Measurements from ENCODE around the gene FBRSL1. TPM values are rescaled to one million over a fixed set of nuclear protein-coding genes. Genes with fewer than 3 reads are reported as not detected.

FBRSL1 gene
- total RNA-seq, 2 experiments from 2014 or later = 38.8 to 41.7 TPM

DNA sequence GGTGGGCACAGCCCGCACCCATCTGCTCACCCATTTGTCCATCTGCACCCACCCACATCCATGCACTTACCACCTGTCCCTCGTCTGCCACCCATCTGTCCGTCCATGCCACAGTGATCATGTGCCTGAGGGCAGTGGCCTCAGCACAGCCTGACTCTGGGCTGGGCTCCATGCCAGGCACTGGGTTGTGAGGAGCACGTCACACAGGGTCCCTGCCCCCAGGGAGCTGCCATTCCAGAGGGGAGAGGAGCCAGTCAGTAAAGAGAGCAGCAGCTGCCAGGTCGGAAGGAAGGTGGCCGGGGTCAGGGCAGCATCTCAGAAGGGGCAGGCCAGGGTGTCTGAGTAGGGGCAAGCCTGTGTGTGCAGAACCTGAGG is 43.6 kb downstream of the FBRSL1 start:
- no peak overlapping the region for H3K4me3 Mint-ChIP-seq
- intact Hi-C loops (cut with micrococcal nuclease) = no loop called here
- ChIA-PET CTCF (no interaction called here), POLR2A (no interaction called here)
- no peak overlapping the region for H3K27ac Mint-ChIP-seq
- no peaks in the 10 kb centered on the region for H3K27me3 Mint-ChIP-seq
- no peaks in the 10 kb centered on the region for H3K4me1 Mint-ChIP-seq (ENCODE audit: low read depth)
- DNase-seq = no peak
- peaks cover 17% of the 10 kb centered on the region for H3K9me3 Mint-ChIP-seq
- no peaks in the 10 kb centered on the region for H3K36me3 Mint-ChIP-seq

- no peaks in the 10 kb centered on the region for H3K36me3 Mint-ChIP-seq
- no peaks in the 10 kb centered on the region for H3K27me3 Mint-ChIP-seq
- H3K9me3 Mint-ChIP-seq = peaks cover 17% of the 10 kb centered on the region
- POLR2A ChIA-PET = no interaction called here
- no peak overlapping the region for H3K4me3 Mint-ChIP-seq
- intact Hi-C loops (cut with micrococcal nuclease) = no loop called here
- H3K4me1 Mint-ChIP-seq (ENCODE audit: low read depth) = no peaks in the 10 kb centered on the region
- no peak for DNase-seq
- H3K27ac Mint-ChIP-seq = no peak overlapping the region
- CTCF ChIA-PET = no interaction called here
Observed at GRCh38 chr12:132534076-132534475, 44.1 kb downstream of the FBRSL1 start.

DNA sequence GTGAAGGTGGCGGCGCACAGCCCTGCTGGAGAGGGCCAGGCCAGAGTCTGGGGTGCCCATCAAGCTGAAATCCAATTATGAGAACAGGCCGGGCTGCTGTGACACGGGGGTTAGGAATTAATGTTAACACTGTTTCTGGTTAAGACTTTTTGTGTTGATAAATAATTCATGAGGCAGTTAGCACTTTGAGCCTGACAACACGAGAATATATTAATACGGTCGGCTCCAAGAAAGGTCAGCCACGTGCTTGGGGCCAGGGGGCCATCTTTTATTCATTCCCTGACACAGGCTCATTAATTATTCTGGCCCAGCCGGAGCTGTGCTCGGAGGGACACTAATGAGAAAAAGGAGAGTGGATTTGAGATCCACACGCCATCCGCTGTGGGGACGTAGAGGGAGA is 45.1 kb downstream of the FBRSL1 start:
- Mint-ChIP-seq H3K9me3 (peaks cover 17% of the 10 kb centered on the region), H3K4me3 (no peak overlapping the region), H3K4me1 (ENCODE audit: low read depth) (no peaks in the 10 kb centered on the region), H3K36me3 (no peaks in the 10 kb centered on the region), H3K27ac (no peak overlapping the region), H3K27me3 (no peaks in the 10 kb centered on the region)
- ChIA-PET POLR2A (no interaction called here), CTCF (no interaction called here)
- intact Hi-C loops (cut with micrococcal nuclease) = no loop called here
- no peak for DNase-seq

DNA sequence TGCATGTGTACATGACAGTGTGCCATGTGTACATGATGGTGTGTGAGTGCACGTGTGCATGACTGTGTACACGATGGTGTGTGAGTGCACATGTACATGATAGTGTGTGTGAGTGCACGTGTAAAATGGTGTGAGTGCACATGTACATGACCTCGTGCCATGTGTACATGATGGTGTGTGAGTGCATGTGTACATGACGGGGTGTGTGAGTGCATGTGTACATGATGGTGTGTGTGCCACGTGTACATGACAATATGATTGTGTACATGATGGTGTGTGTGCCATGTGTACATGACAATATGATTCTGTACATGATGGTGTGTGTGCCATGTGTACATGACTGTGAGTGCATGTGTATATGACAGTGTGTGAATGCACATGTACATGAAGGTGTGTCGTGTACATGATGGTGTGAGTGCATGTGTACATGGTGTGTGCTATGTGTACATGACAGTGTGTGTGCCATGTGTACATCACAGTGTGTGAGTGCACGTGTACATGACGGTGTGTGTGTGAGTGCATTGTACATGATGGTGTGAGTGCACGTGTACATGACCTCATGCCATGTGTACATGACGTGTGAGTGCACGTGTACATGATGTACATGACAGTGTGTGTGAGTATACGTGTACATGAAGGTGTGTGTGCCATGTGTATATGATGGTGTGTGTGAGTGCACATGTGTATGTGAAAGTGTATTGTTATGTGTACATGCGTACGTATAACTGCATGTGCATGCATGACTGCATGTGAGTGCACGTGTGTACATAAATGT is 46.3 kb downstream of the FBRSL1 start:
- CTCF ChIA-PET = no interaction called here
- POLR2A ChIA-PET = no interaction called here
- Mint-ChIP-seq H3K36me3 (no peaks in the 10 kb centered on the region), H3K4me3 (no peak overlapping the region), H3K4me1 (ENCODE audit: low read depth) (no peaks in the 10 kb centered on the region), H3K27me3 (no peaks in the 10 kb centered on the region), H3K9me3 (peaks cover 17% of the 10 kb centered on the region), H3K27ac (no peak overlapping the region)
- intact Hi-C loops (cut with micrococcal nuclease) = no loop called here
- DNase-seq = no peak

- intact Hi-C loops (cut with micrococcal nuclease) = no loop called here
- Mint-ChIP-seq H3K27me3 (no peaks in the 10 kb centered on the region), H3K4me1 (ENCODE audit: low read depth) (no peaks in the 10 kb centered on the region), H3K4me3 (no peak overlapping the region), H3K27ac (no peak overlapping the region), H3K9me3 (peaks cover 17% of the 10 kb centered on the region), H3K36me3 (no peaks in the 10 kb centered on the region)
- ChIA-PET CTCF (no interaction called here), POLR2A (no interaction called here)
- DNase-seq = no peak
Observed at GRCh38 chr12:132537049-132537448, 47.1 kb downstream of the FBRSL1 start.

GRCh38 chr12:132537836-132538662 is 48.1 kb downstream of the FBRSL1 start:
- ChIA-PET CTCF (no interaction called here), POLR2A (no interaction called here)
- intact Hi-C loops (cut with micrococcal nuclease) = no loop called here
- Mint-ChIP-seq H3K36me3 (no peaks in the 10 kb centered on the region), H3K27me3 (no peaks in the 10 kb centered on the region), H3K9me3 (peaks cover 17% of the 10 kb centered on the region), H3K4me3 (no peak overlapping the region), H3K27ac (no peak overlapping the region), H3K4me1 (ENCODE audit: low read depth) (no peaks in the 10 kb centered on the region)
- DNase-seq = no peak

- no peak for DNase-seq
- POLR2A ChIA-PET = no interaction called here
- no peaks in the 10 kb centered on the region for H3K36me3 Mint-ChIP-seq
- CTCF ChIA-PET = no interaction called here
- no peak overlapping the region for H3K4me3 Mint-ChIP-seq
- H3K27me3 Mint-ChIP-seq = no peaks in the 10 kb centered on the region
- no peak overlapping the region for H3K27ac Mint-ChIP-seq
- H3K4me1 Mint-ChIP-seq (ENCODE audit: low read depth) = no peaks in the 10 kb centered on the region
- peaks cover 17% of the 10 kb centered on the region for H3K9me3 Mint-ChIP-seq
- intact Hi-C loops (cut with micrococcal nuclease) = no loop called here
Observed at GRCh38 chr12:132538663-132538990, 48.7 kb downstream of the FBRSL1 start.

- DNase-seq = no peak
- Mint-ChIP-seq H3K27ac (no peak overlapping the region), H3K9me3 (peaks cover 17% of the 10 kb centered on the region), H3K36me3 (no peaks in the 10 kb centered on the region), H3K4me1 (ENCODE audit: low read depth) (no peaks in the 10 kb centered on the region), H3K4me3 (no peak overlapping the region), H3K27me3 (no peaks in the 10 kb centered on the region)
- intact Hi-C loops (cut with micrococcal nuclease) = no loop called here
- ChIA-PET CTCF (no interaction called here), POLR2A (no interaction called here)
Observed at GRCh38 chr12:132539016-132539773, 49.2 kb downstream of the FBRSL1 start.

- ChIA-PET CTCF (no interaction called here), POLR2A (no interaction called here)
- Mint-ChIP-seq H3K4me1 (ENCODE audit: low read depth) (no peaks in the 10 kb centered on the region), H3K4me3 (no peak overlapping the region), H3K36me3 (no peaks in the 10 kb centered on the region), H3K27me3 (no peaks in the 10 kb centered on the region), H3K27ac (no peak overlapping the region), H3K9me3 (peaks cover 13% of the 10 kb centered on the region)
- intact Hi-C loops (cut with micrococcal nuclease) = no loop called here
- no peak for DNase-seq
Observed at GRCh38 chr12:132540436-132540835, 50.5 kb downstream of the FBRSL1 start.

DNA sequence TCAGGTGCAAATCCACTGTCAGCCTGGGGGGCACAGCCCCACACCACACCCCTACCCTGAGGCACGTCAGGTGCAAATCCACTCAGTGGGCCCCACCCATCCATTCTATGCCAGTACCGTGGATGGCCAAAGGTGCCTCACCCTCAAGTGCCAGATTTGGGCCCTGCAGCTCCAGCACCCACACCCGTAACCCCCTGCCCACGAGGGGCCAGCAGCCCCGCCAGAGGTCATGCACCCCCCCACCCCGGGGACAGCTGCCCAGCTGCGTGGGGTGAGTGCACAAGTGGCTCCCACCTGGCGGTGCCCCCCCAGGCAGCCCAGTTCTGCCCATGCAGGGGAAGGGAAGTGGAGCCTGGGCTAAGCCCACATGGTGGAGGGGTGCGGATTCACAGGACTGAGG is 51.2 kb downstream of the FBRSL1 start:
- no peaks in the 10 kb centered on the region for H3K36me3 Mint-ChIP-seq
- CTCF ChIA-PET = no interaction called here
- DNase-seq = no peak
- no peak overlapping the region for H3K4me3 Mint-ChIP-seq
- POLR2A ChIA-PET = no interaction called here
- H3K4me1 Mint-ChIP-seq (ENCODE audit: low read depth) = no peaks in the 10 kb centered on the region
- intact Hi-C loops (cut with micrococcal nuclease) = no loop called here
- peaks cover 5% of the 10 kb centered on the region for H3K9me3 Mint-ChIP-seq
- no peak overlapping the region for H3K27ac Mint-ChIP-seq
- H3K27me3 Mint-ChIP-seq = no peaks in the 10 kb centered on the region

DNA sequence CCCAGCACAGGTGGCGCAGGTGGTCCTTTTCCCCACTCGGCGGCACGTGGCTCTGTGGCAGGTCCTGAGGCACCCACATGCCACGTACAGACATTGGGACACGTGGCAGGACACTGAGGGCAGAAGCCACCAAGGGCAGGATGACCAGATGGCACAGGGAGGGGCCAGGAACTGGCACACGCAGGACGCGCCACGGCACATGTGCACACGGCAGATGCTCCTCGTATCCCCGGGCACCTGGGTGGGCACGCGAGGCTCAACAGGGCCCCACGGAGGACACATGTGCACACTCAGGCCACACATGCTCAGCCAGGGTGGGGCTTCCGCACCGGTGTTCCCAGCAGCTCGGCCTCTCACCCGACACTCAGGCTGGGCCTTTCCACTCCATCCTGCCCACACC is 52.0 kb downstream of the FBRSL1 start:
- H3K4me1 Mint-ChIP-seq (ENCODE audit: low read depth) = no peaks in the 10 kb centered on the region
- no peak overlapping the region for H3K4me3 Mint-ChIP-seq
- H3K27me3 Mint-ChIP-seq = no peaks in the 10 kb centered on the region
- ChIA-PET POLR2A (no interaction called here), CTCF (no interaction called here)
- intact Hi-C loops (cut with micrococcal nuclease) = no loop called here
- no peak for DNase-seq
- no peaks in the 10 kb centered on the region for H3K36me3 Mint-ChIP-seq
- H3K27ac Mint-ChIP-seq = no peak overlapping the region
- H3K9me3 Mint-ChIP-seq = no peaks in the 10 kb centered on the region

- H3K4me3 Mint-ChIP-seq = no peak overlapping the region
- ChIA-PET CTCF (no interaction called here), POLR2A (no interaction called here)
- no peaks in the 10 kb centered on the region for H3K36me3 Mint-ChIP-seq
- no peaks in the 10 kb centered on the region for H3K4me1 Mint-ChIP-seq (ENCODE audit: low read depth)
- intact Hi-C loops (cut with micrococcal nuclease) = no loop called here
- H3K27ac Mint-ChIP-seq = no peak overlapping the region
- no peaks in the 10 kb centered on the region for H3K9me3 Mint-ChIP-seq
- no peak for DNase-seq
- H3K27me3 Mint-ChIP-seq = no peaks in the 10 kb centered on the region
Observed at GRCh38 chr12:132542661-132543060, 52.7 kb downstream of the FBRSL1 start.
